Activated CD4-positive, alpha-beta T cell treated with anti-CD3 and anti-CD28 coated beads, Interleukin-2, amount 50 U/mL, for 4 hours (primary cell): ENCODE measurements around the gene CAPN14.

Experiments used
- DNase-seq, 2 experiments: peaks; one replicate each; pipeline ENCODE4 v3.0.0-alpha.2; 2020

The CAPN14 gene

DNA sequence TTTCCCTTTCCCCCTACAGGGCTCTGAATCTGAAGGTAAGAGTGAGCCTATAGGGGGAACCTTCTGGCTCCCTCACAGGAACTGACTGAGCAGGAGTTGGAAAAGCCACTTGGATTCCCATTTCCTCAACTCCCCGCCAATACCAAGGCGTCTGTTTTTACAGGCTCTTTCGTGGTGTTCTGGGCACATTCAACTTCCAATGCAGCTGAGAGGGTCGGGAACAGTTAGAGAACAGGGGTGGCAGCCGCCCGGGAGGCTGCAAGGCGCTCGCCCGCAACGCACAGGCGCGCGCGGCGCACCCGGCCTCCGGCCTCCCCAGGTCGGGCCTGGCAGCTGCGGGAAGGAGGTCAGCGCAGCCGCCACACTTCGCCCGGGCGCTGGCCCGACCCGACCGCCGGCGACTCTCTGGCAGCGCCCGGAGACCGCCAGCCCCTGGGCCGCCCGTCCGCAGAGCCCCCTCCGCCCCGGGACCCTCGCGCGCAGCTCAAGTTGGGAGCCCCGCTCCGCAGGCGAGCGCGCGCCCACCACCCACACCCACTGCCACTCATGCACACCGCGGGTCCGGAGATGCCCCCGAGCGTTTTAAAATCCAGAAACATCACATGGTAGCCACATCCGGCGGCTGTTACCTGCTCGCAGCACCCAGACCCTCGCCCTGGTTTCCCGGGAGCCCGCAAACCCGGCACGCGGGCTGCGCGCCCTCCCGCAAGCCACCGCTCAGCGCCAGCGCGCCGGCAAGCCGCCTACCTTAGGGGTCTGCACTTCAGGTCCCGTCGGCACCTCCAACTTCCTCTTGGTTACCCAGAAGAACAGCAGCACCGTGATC, 79.9 kb downstream of the CAPN14 start:
- DNase-seq: no peak

DNA sequence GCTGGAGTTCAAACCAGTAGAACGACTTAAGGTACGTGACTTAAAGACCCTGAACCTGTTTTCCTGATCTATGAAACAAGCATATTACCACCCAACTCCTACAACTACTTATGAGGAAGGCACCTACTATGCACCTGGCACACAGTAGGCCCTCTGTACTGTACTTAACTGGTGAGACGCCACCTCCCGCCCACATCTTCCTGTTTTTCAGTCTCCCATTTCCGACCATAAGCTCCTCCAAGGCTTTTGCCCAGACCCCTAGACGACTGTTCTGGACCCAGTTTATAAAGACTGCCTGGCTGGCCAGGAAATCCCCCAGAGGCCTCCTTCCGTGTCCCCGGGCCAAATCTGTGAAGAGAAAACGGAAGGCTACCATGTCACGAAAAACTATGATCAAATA, 80.6 kb downstream of the CAPN14 start:
- no peak for DNase-seq

DNA sequence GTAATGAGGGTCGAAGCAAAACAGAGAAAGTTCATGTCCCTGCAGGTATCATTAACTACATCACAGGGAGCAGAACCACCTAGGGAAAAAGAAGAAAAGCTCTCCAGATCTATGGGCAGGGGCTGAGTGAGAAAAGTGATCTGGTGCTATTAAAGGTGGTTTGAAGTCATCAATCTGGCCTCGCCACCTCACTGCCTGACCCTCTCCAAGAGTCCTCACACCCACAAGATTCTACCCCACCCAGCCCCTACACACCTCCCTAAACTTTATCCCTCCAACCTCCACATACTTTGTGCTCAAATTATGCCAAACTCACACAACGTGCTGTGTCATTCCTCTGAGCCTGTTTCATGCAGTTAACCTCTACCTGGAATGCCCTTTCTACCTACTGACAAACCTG, 81.3 kb downstream of the CAPN14 start:
- no peak for DNase-seq

DNA sequence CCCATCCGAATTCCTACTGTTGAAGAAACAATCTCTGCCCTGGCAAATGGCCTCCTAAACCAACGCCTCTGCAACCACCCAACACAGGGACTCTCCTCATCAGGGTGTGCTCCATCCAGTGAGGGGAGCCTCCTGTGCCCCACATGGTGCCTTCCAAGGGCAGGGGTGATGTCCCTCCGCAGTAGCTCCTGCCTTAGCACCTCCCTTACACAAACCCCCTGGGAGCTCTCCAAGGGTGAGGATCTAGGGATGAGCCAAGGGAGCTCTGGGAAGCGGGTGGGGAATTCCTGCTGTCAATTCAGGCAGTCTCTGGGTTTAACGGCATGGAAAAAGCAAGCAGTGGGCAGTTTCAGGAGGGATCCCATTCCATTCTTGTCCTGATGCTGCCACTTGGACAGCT, 82.8 kb downstream of the CAPN14 start:
- no peak for DNase-seq

DNA sequence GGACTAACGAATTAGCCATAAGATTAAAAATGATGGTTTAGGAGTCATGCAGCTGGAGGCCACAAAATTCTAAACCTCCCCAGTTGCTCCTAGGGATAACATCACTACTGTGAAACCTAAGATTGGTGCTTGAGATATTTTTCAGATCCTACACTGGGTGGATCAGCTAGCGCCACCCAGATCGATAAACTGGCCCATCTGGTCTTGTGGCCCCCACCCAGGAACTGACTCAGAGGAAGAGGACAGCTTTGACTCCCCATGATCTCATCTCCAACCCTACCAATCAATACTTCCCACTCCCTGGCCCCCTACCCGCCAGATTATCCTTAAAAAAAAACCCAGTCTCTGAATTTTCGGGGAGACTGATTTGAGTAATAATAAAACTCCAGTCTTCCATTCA, 84.5 kb downstream of the CAPN14 start:
- no peak for DNase-seq

DNA sequence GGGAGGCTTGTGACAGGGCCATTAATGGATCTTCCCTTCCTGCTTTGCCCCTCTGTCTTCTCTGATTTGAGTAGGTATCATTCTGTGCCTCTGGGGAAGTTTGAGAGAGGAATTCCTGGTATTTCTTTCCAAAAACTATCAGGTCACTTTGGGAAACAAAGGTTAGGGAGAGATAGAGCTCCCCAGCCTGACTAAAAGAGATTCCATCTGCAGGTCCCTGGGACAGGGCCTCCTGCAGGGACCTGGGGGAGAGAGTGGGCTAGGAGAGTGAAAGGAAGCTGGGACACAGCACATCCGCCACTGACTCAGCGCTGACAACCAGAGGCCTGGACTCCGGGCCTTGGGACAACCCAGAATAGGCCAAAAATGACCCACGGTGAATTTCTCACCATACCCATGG, 85.4 kb downstream of the CAPN14 start:
- DNase-seq: no peak

DNA sequence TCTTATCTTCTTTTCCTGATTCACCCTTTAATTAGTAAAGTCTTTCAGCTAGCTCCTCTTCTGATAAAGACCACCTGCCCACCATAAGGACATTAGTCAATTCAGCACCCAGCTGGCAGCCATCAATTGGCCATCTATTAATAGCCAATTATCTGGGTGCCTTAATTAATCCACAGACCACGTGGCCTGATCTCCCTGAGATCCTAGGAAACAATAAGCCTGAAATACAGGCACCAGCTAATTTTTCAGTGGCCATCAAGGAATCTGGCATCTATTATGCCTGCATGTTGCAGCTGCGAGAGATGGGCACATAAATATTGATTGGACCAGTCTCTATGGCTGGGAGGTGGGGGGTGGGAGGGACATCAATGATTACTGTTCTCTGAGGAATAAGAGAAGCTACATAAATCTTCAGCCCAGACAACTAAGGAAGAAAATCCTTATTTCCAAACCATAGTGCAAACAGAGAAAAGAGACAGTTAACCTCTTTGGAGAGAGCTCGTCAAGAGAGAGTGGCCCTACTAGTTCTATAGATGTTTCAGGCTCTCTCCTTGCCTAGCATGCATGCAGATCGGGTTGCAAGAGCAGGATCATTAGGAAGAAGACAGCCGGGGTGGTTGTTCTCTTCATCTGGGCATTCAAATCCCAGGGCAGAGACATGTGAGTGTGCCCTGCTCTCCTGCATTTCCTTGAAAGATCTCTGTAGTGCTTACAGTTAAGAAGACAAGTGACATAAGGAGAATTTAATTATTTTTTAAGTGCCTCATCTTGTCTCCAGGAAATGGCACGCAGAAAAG, 87.7 kb downstream of the CAPN14 start:
- DNase-seq: no peak

DNA sequence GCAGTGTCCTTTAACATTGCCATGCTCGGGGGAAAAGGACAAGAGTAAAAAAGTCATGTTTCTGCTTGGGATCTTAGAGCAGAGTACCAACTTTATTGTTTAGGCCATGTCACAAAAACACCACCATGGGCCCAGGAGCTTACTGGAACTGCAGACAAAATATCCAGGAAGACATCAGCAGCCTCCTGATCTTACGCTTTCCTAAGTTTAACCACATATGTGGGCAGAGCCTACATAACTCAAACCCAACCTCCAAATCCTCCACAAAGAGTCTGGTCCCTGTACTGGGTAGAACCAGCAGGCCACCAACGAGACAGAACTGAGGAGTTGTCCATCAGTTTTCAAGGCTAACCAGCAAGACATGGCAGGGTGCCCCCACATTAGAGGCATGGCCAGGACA, 89.4 kb downstream of the CAPN14 start:
- no peak for DNase-seq

DNA sequence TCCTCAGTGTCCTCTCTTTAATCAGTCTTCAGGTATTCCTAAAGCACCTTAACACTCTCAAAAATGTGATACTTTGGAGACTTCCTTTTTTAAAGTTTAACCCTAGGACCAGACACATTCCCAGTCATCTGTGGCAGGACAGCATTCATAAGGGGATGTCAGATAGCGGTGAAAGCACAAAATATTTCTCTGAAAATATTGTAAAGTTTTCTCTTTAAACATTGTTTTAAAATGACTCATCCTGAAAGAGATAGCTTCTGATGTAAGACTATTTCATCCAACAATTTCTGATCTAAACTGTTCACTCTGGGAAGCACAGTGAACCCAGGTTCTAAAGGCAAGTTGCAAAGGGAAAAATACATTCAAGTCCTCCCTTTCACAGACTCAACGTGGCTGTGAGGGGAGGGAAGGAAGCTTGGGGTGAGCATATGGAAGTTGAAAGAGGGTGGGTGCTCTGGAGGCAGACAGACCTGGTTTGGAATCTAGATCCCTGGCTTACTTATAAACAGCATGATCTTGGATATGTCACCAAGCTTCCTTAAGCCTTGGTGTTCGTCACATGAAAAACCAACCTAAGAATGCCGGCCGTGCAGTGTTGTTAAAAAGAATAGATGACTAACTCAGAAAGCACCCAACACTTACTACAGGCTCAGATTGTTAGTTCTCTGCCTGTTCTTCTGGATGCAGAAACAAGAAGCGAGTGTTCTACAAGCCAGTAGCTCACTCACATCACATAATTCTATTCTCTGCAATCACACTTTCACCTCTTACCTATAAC, 91.2 kb downstream of the CAPN14 start:
- no peak for DNase-seq

DNA sequence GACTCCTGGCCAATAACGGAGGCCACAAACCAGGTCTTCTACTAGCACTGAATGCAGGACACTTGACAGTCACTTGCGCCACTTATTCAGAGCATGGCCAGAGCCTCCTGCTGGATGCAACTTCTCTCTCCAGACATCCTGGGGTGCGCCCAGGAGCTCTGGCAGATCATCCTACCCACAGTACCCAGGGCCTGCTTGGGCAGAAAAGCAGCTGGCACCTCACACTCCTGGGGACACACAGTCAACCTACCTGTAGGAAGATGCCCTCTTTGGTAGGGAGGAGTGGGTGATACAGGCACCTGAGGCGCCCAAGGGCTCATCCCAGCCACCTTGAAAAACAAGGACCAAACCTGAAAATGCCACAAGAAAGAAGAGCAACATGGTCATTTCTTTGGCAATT, 92.4 kb downstream of the CAPN14 start:
- DNase-seq: no peak
